Neural cell (in vitro differentiated cells): Measurements from ENCODE around the gene SNX14. TPM values are rescaled to one million over a fixed set of nuclear protein-coding genes. Genes with fewer than 3 reads are reported as not detected.

Source experiments
- H2AFZ ChIP-seq: fragments of 200-600, 300-800 bp; sonication (generic), shearing (Covaris generic); 2 replicates; pipeline ENCODE4 v1.6.0; 2014; ENCODE audit warnings: low read depth, mild to moderate bottlenecking, antibody characterized with exemption, low read length, moderate library complexity
- H3F3A ChIP-seq: fragments of 200-600 bp; shearing (Covaris generic); 2 replicates; pipeline ENCODE4 v1.6.1; 2016; ENCODE audit warnings: mild to moderate bottlenecking, moderate library complexity, mixed read lengths, antibody characterized with exemption, low read length; ENCODE audit not compliant: insufficient read depth, poor library complexity, severe bottlenecking
- H3K27ac ChIP-seq: fragments of 200-600, 300-800 bp; sonication (generic), shearing (Covaris generic); 2 replicates; pipeline ENCODE4 v1.5.1; 2014; ENCODE audit warnings: mild to moderate bottlenecking, low read length, moderate library complexity
- H3K27me3 ChIP-seq: fragments of 300-800, 200-600 bp; sonication (generic), shearing (Covaris generic); 2 replicates; pipeline ENCODE4 v1.6.0; 2014; ENCODE audit warnings: mild to moderate bottlenecking, low read depth, low read length, moderate library complexity; ENCODE audit not compliant: insufficient read depth
- H3K36me3 ChIP-seq: fragments of 300-800, 200-600 bp; sonication (generic), shearing (Covaris generic); 2 replicates; pipeline ENCODE4 v1.5.1; 2014; ENCODE audit warnings: mild to moderate bottlenecking, antibody characterized with exemption, low read length, moderate library complexity; ENCODE audit not compliant: insufficient read depth
- H3K4me2 ChIP-seq: fragments of 300-800, 200-600 bp; sonication (generic), shearing (Covaris generic); 2 replicates; pipeline ENCODE4 v1.6.0; 2014; ENCODE audit warnings: mild to moderate bottlenecking, low read length
- H3K4me3 ChIP-seq: fragments of 300-800, 200-600 bp; sonication (generic), shearing (Covaris generic); 2 replicates; pipeline ENCODE4 v1.5.1; 2014; ENCODE audit warnings: mild to moderate bottlenecking, low read length, moderate library complexity
- H3K79me2 ChIP-seq: fragments of 200-600 bp; shearing (Covaris generic); replicated peaks from 2 replicates; pipeline ENCODE4 v1.6.0; 2014; ENCODE audit warnings: mild to moderate bottlenecking, low read length, moderate library complexity; ENCODE audit not compliant: insufficient read depth
- H3K9ac ChIP-seq: fragments of 300-800, 200-600 bp; sonication (generic), shearing (Covaris generic); 2 replicates; pipeline ENCODE4 v1.6.1; 2016; ENCODE audit warnings: mild to moderate bottlenecking, low read length, mixed read lengths
- H3K9me2 ChIP-seq: fragments of 200-600 bp; shearing (Covaris generic); 2 replicates; pipeline ENCODE4 v1.6.1; 2016; ENCODE audit warnings: mild to moderate bottlenecking, low read length, mixed read lengths; ENCODE audit not compliant: insufficient read depth
- H3K9me3 ChIP-seq: fragments of 200-600, 300-800 bp; sonication (generic), shearing (Covaris generic); 2 replicates; pipeline ENCODE4 v1.6.1; 2016; ENCODE audit warnings: mild to moderate bottlenecking, mixed run types, low read length, moderate library complexity, mixed read lengths
- H4K20me1 ChIP-seq: fragments of 200-600 bp; shearing (Covaris generic); 2 replicates; pipeline ENCODE4 v1.6.1; 2016; ENCODE audit warnings: mild to moderate bottlenecking, mixed run types; ENCODE audit not compliant: insufficient read depth
- EP300 ChIP-seq: fragments of 450-650 bp; conservative IDR thresholded peaks from 2 replicates; pipeline ENCODE4 v1.6.1; 2014; ENCODE audit warnings: antibody characterized with exemption, mild to moderate bottlenecking, moderate library complexity; ENCODE audit not compliant: poor library complexity, severe bottlenecking
- EZH2 ChIP-seq: fragments of 200-600, 300-800 bp; shearing (Covaris generic), sonication (generic); IDR thresholded peaks from 2 replicates; pipeline ENCODE4 v1.6.1; 2014; ENCODE audit warnings: antibody characterized with exemption, low read length, borderline replicate concordance, mild to moderate bottlenecking; ENCODE audit not compliant: insufficient read depth, poor library complexity, severe bottlenecking
- MXI1 ChIP-seq: fragments of 450-650 bp; conservative IDR thresholded peaks from 2 replicates; pipeline ENCODE4 v1.6.1; 2014; ENCODE audit warnings: antibody characterized with exemption, mild to moderate bottlenecking; ENCODE audit not compliant: poor library complexity, severe bottlenecking
- POLR2AphosphoS5 ChIP-seq: IDR thresholded peaks from 2 replicates; pipeline ENCODE4 v1.6.1; 2012
- RAD21 ChIP-seq: fragments of 450-650 bp; conservative IDR thresholded peaks from 2 replicates; pipeline ENCODE4 v1.6.1; 2014; ENCODE audit warnings: antibody characterized with exemption, mild to moderate bottlenecking, moderate library complexity
- SMC3 ChIP-seq: fragments of 450-650 bp; conservative IDR thresholded peaks from 2 replicates; pipeline ENCODE4 v1.6.1; 2014; ENCODE audit warnings: antibody characterized with exemption, mild to moderate bottlenecking, moderate library complexity; ENCODE audit not compliant: poor library complexity
- TAF1 ChIP-seq: IDR thresholded peaks from 2 replicates; pipeline ENCODE4 v1.6.1; 2012; ENCODE audit warnings: low read depth
- polyA plus RNA-seq: library from polyadenylated mRNA; depleted of rRNA; stranded (reverse); fragments of >200 nt; gene quantifications from 2 replicates; pipeline ENCODE4 v1.2.3, GENCODE V29; 2014
- TF ChIP-seq, protein P1 (sequence below): IDR thresholded peaks from 2 replicates; pipeline ENCODE4 v1.6.1; 2012; ENCODE audit warnings: borderline replicate concordance
- TF ChIP-seq, protein P2 (sequence below): fragments of 450-650 bp; IDR thresholded peaks from 2 replicates; pipeline ENCODE4 v1.5.1; 2014; ENCODE audit warnings: antibody characterized with exemption, mild to moderate bottlenecking, moderate library complexity; ENCODE audit not compliant: poor library complexity, severe bottlenecking

The SNX14 gene
- polyA plus RNA-seq, 1 donor from 2014 or later, result 112 TPM

DNA sequence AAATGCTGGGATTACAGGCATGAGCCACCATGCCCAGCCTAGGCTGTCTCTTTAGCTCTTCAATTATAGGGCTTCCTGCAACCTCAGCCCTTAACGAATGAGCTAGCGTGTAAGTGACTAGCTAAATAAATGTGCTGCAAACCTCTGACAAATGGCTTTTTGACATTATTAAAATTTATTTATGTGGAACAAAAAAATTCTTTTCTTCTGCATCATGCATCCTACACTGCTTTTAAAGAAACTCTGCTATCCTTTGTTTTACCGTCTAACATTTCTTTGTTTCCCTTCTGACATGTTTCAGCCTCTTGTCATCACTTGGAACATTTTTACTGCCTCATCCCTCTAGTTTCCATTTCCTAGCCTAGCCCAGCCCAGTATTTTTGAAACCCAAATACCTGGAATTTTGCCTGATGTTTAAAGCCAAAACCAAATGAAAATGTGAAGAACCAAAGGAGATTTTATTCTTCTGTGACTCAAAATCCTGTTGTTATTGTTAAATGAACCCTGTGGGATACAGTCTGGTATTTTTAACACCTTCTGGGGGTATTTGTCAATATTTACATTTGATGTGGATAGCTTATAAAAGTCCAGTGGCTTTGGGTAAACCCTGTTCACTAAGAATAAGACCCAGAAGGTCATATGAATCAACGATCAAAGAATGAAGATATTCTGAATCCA is 134.3 kb downstream of the SNX14 start:
- Histone ChIP-seq H4K20me1 (no peaks in the 10 kb centered on the region), H3K4me2 (no peak overlapping the region), H3K27me3 (peaks cover 5% of the 10 kb centered on the region), H3K9me3 (no peaks in the 10 kb centered on the region), H3K9me2 (no peaks in the 10 kb centered on the region), H3K79me2 (no peaks in the 10 kb centered on the region), H3K4me3 (no peak overlapping the region), H3F3A (no peaks in the 10 kb centered on the region), H3K9ac (no peak overlapping the region), H3K36me3 (no peaks in the 10 kb centered on the region), H3K27ac (no peak overlapping the region), H2AFZ (no peak overlapping the region)
- no peak for TF ChIP-seq EP300
- TF ChIP-seq SMC3, result no peak
- no peak for TF ChIP-seq TAF1
- no peak for TF ChIP-seq MXI1
- TF ChIP-seq POLR2AphosphoS5, result no peak
- TF ChIP-seq, protein P1, sequence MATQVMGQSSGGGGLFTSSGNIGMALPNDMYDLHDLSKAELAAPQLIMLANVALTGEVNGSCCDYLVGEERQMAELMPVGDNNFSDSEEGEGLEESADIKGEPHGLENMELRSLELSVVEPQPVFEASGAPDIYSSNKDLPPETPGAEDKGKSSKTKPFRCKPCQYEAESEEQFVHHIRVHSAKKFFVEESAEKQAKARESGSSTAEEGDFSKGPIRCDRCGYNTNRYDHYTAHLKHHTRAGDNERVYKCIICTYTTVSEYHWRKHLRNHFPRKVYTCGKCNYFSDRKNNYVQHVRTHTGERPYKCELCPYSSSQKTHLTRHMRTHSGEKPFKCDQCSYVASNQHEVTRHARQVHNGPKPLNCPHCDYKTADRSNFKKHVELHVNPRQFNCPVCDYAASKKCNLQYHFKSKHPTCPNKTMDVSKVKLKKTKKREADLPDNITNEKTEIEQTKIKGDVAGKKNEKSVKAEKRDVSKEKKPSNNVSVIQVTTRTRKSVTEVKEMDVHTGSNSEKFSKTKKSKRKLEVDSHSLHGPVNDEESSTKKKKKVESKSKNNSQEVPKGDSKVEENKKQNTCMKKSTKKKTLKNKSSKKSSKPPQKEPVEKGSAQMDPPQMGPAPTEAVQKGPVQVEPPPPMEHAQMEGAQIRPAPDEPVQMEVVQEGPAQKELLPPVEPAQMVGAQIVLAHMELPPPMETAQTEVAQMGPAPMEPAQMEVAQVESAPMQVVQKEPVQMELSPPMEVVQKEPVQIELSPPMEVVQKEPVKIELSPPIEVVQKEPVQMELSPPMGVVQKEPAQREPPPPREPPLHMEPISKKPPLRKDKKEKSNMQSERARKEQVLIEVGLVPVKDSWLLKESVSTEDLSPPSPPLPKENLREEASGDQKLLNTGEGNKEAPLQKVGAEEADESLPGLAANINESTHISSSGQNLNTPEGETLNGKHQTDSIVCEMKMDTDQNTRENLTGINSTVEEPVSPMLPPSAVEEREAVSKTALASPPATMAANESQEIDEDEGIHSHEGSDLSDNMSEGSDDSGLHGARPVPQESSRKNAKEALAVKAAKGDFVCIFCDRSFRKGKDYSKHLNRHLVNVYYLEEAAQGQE, result no peak
- TF ChIP-seq, protein P2, sequence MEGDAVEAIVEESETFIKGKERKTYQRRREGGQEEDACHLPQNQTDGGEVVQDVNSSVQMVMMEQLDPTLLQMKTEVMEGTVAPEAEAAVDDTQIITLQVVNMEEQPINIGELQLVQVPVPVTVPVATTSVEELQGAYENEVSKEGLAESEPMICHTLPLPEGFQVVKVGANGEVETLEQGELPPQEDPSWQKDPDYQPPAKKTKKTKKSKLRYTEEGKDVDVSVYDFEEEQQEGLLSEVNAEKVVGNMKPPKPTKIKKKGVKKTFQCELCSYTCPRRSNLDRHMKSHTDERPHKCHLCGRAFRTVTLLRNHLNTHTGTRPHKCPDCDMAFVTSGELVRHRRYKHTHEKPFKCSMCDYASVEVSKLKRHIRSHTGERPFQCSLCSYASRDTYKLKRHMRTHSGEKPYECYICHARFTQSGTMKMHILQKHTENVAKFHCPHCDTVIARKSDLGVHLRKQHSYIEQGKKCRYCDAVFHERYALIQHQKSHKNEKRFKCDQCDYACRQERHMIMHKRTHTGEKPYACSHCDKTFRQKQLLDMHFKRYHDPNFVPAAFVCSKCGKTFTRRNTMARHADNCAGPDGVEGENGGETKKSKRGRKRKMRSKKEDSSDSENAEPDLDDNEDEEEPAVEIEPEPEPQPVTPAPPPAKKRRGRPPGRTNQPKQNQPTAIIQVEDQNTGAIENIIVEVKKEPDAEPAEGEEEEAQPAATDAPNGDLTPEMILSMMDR, result no peak
- no peak for TF ChIP-seq RAD21
- no peak for TF ChIP-seq EZH2

DNA sequence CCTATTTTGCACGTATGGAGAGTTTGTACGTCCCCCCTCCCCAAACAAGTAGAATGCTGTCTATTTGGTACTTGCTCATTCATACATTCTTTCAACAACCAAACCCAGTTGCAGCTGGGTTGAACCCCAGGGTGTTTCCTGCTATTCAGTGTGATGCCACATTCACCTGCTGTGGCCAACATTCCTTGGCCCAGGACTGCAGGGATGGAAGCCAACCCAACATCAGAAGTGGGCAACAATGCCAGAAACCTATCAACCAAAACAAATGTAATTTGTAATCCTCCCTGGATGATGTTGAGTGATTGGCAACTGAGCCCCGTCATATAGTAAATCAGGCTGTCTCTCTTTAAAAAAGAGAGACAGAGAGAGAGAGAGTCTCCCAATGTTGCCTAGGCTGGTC is 134.9 kb downstream of the SNX14 start:
- no peaks in the 10 kb centered on the region for H3K79me2 ChIP-seq
- no peak overlapping the region for H3K4me3 ChIP-seq
- no peaks in the 10 kb centered on the region for H3K9me2 ChIP-seq
- peaks cover 5% of the 10 kb centered on the region for H3K27me3 ChIP-seq
- H3K9ac ChIP-seq, result no peak overlapping the region
- H4K20me1 ChIP-seq, result no peaks in the 10 kb centered on the region
- TF ChIP-seq EZH2 (no peak), POLR2AphosphoS5 (no peak), SMC3 (no peak), MXI1 (no peak), EP300 (no peak), TAF1 (no peak), RAD21 (no peak)
- TF ChIP-seq, protein P2, result no peak
- TF ChIP-seq, protein P1, result no peak
- no peak overlapping the region for H3K4me2 ChIP-seq
- no peaks in the 10 kb centered on the region for H3K9me3 ChIP-seq
- no peak overlapping the region for H2AFZ ChIP-seq
- H3K27ac ChIP-seq, result no peak overlapping the region
- H3F3A ChIP-seq, result no peaks in the 10 kb centered on the region
- H3K36me3 ChIP-seq, result no peaks in the 10 kb centered on the region
